Umbilical cord (tissue), 2 donors: ENCODE measurements around the gene PLXNB1. TPM values are rescaled to one million over a fixed set of nuclear protein-coding genes. Genes with fewer than 3 reads are reported as not detected.
"Not testable (repeated sequence)": the region's sequence is repeated elsewhere in the genome, so short reads cannot be mapped to it uniquely, and the experiment has no call there.

Experiments
- DNase-seq: peaks from one replicate; pipeline ENCODE4 v3.0.0-alpha.2; 2015; ENCODE audit warnings: low spot score
- total RNA-seq: library from RNA; depleted of rRNA; stranded (reverse); fragments of >200 nt; gene quantifications from one replicate; pipeline ENCODE4 v1.2.3, GENCODE V29; 2014; ENCODE audit warnings: low replicate concordance; ENCODE audit not compliant: insufficient read depth

The PLXNB1 gene
- total RNA-seq, 1 donor from 2014 or later: 68.6 TPM

- no peak for DNase-seq
Measured at GRCh38 chr3:48405971-48406370, 23.9 kb downstream of the PLXNB1 start.

GRCh38 chr3:48405343-48405881 lies 24.5 kb downstream of the PLXNB1 start:
- DNase-seq: no peak

- DNase-seq: no peak
Measured at GRCh38 chr3:48404440-48405342, 25.2 kb downstream of the PLXNB1 start.

DNA sequence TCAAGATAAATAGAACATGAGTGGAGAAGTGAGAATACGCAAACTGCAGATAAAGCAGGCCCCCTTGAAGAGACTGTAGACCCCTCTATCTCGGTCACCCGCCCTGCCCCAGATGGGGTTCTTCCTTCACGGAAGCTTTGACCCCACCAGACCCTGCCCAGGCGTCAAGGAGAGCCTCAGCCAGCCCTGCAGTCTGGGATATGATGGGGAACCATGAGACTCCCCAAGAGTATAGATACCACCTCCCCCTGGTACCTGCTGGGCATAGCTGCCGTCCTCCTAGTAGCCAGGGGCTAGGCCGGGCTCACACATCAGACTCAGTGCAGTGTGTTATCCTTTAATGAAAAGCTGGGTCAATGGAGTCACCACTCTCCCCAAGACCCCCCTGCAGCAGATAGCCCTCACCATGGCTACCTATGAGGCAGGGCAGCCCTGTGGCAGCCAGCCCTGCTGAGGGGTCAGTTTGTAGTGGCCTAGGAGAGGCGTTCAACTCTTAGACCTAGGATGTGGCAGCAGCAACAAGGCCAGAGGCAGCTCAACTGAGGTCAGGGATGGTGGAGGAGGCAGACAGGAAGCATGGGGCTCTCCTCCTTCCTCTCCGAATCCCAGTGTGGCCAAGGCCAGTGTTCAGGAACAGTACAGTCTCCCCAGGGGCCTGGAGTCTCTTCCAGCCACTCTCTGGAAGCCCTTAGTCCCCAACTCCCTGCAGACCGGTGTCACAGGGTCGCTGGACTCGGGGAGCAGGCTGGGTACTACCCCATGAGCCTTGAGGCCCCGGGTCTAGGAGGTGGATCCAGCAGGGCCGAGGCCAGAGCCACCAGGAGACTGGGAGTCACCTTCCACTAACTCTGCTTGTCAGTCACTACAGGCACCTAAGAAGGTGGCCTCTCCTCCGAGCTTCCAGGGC lies 26.1 kb downstream of the PLXNB1 start:
- no peak for DNase-seq

- DNase-seq: no peak
Measured at GRCh38 chr3:48402907-48403306, 27.0 kb downstream of the PLXNB1 start.

DNA sequence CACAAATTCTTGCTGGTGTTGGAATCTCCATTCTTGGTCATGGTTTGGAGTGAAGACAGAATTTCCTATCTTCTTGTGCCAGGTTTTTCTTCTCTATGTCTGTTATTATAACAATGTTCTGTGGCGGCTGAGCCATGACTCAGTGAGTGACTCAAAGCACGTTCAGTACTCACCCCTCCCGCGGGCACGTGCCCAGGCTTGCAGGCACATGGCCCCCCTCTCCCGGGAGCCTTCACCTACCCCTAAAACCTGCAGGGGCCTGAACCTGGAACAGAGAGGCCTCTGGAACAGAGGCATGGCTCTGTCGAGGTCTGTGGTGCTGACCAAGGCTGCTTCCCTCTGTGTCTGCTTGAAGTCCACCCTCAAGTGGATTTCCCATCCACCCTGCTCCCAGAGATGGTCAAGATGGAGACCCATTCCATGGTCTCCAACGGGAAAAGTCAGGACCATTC lies 27.6 kb downstream of the PLXNB1 start:
- peak; percentile 58 for DNase-seq

GRCh38 chr3:48401434-48401901 lies 28.4 kb downstream of the PLXNB1 start:
- DNase-seq: not testable (repeated sequence)

DNA sequence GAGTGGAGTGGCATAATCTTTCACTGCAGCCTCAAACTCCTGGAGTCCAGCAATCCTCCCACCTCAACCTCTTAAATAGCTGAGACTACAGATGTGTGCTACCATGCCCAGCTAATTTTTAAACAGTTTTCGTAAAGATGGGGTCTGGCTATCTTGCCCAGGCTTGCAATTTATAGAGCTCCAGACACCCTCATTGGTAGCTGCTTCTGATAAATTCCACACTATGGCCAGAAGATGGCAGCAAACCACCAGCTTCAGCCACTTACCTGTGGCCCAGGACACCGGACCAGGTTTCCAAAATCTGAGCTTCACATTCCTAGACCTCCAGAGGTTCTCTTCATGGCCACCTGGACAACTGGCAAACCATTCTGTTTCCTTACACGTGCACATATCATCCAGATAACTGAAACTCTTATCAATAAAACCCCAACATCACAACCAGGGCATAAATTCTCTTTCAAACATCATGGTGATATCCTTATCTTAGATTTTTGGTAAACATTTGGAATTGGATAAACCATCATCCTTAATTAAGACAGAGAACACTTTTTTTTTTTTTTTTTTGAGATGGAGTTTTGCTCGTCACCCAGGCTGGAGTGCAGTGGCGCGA lies 29.0 kb downstream of the PLXNB1 start:
- peak; percentile 64 for DNase-seq

- DNase-seq: no peak
Measured at GRCh38 chr3:48399387-48400172, 30.3 kb downstream of the PLXNB1 start.

DNA sequence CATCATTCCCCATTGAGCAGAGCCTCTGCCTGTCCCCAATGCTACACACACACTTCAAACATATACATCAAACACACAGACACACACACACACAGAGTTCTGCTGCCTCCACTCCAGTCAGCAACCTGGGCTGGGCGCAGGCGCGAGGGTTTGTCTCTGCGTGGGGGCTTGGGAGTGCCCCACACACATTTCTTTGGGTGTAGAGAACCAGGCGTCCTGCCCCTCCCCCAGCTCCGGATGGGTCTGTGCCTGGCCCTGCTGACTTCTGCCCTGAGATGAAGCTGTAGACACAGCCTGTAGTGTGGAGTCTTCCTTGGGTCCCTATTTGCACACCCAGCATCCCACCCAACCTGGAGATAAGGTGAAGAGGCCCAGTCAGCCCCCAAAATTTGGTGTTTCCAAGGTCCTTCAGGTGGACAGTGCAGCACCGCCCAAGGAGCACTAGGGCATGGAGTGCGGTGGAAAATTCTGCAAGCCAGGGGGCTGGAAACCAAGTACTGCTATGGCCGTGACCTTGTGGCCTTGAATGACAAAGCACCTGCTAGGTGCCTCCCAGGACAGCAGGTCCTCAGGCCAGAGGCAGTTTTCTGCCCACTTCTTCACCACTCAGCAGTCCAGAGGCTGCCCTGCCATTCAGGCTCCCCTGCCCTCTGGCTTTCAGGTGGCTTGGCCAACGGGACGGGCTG lies 31.0 kb downstream of the PLXNB1 start:
- no peak for DNase-seq

DNA sequence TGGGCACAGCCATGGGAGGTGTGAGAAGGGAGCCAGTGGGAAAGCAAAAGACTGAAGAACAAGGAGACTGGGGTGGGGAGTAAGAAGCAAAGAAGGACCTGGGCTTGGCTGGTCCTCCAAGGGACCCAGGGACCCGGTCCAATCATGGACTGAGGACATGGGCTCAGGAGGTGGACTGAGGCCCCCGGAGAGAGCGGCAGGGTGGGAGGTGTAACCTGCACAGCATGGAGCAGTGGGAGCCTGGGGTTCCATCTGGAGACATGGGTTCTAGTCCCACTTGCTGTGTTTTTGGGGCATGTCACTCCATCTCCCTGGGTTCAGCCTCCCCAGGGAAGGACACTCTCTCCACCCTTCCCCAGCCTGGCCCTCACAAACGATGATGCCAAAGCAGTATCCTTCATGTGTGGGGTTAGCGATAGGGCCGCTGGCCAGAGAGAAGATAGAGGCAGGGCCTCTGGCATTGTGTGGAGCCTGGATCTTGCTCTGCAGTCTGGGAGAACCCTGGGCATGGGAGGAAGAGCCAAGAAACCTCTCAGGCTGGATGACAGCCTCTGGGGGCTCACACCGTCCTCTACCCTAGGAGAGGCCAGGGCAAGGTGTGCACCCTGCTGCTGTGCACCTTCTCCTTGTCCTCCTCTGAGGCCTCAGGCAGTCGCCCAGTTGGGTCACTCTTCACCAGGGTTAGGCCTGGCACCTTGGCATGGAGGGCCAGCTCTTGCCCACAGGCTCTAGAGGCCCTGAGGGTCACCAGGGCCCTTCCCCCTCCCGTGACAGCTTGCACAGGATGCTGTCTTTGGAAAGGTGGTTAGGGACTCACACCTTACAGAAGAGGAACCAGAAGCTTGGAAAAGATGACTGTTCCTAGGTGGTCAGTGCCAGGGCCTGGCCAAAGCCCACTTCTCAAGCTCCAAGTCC lies 31.9 kb downstream of the PLXNB1 start:
- no peak for DNase-seq

- no peak for DNase-seq
Measured at GRCh38 chr3:48395714-48396113, 34.2 kb downstream of the PLXNB1 start.

DNA sequence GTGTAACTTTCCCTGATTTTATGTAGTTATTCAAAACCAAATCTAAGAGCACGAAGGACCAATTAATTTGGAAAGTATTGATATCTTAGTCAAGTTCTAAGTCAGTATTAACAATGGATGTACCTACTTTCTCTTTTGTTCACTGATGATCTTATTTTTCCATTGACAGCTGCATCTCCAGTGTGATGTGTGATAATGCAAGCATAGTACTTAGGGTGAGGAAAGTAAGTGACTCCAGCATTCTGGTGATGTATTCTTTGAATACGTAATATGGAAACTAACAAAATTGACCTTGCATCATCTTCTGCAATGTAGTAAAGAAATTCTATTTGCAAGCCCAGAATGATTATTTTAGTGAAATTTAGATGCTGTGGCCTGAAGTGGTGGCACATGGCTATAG lies 35.5 kb downstream of the PLXNB1 start:
- no peak for DNase-seq

DNA sequence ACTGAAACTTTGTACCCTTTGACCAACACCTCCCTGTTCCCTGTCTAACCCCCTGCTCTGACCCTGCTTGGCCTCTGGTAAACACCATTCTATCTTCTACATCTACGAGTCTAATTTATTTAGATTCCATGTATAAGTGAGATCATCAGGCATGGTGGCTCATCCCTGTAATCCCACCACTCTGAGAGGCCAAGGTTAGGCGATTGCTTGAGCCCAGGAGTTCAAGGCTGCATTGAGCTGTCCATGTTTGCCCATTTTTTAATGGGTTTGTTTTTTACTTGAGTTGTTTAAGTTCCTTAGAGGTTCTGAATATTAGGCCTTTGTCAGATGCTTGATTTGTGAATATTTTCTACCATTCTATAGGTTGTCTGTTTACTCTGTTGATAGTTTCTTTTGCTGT lies 40.9 kb downstream of the PLXNB1 start:
- DNase-seq: no peak

DNA sequence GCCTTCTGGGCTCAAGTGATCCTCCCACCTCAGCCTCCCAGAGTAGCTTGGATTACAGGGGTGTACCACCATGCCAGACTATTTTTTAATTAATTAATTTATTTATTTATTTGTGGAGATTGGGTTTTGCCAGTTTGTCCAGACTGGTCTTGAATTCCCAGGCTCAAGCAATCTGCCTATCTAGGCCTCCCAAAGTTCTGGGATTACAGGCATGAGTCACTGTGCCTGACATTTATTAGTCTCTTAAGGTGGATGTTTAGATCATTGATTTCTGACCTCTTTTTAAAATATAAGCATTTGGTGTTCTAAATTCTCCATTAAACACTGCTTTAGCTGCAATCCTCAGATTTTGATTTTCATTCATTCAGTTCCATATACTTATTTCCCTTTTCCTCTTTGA lies 42.3 kb downstream of the PLXNB1 start:
- no peak for DNase-seq

GRCh38 chr3:48372862-48373435 lies 56.9 kb downstream of the PLXNB1 start:
- DNase-seq: no peak

GRCh38 chr3:48372377-48372770 lies 57.5 kb downstream of the PLXNB1 start:
- no peak for DNase-seq

DNA sequence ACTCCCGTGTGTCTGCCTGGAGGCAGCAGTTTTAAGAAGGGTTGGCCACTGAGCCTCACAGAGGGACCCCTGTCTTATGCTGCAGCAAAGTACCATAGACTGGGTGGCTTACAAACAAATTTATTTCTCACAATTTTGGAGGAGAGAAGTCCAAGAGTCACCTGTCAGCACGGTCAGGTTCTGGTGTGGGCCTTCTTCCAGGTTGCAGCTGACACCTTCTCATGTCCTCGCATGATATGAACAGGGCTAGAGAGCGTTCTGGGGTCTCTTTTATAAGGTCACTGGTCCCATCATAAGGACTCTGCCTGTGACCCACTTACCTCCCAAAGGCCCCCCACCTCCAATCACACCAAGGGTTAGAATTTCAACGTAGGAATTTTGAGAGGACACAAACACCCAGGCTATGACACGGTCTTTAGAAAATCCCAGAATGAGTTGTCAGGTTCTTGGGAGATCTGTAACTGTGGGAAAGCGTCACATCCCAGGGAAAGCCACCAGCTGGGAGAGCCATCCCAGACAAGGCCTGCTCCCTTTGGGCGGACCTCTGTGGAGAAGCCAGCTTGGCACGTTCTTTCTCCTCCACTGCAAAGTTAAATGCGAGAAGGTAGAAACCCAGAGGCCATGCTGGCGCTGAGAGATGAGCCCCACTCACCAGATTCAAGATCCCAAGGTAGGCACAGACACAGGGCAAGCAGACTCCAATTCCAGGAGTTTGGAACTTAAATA lies 58.1 kb downstream of the PLXNB1 start, which contains the start of gene FBXW12:
FBXW12 (plus strand) TSS at position 569 of the 726 bp plus-strand sequence. CDS start 549 bp downstream, outside the sequence.
- DNase-seq: no peak
